GM12874 (cell line): Measurements from ENCODE around the gene CLEC17A.

Experiments
- TF ChIP-seq, protein P1 (sequence below): IDR thresholded peaks from 2 replicates; pipeline ENCODE4 v1.5.1; 2011; ENCODE audit warnings: low read depth, mild to moderate bottlenecking, control low read depth, low read length, moderate library complexity; ENCODE audit not compliant: insufficient read depth

CLEC17A gene, protein sequence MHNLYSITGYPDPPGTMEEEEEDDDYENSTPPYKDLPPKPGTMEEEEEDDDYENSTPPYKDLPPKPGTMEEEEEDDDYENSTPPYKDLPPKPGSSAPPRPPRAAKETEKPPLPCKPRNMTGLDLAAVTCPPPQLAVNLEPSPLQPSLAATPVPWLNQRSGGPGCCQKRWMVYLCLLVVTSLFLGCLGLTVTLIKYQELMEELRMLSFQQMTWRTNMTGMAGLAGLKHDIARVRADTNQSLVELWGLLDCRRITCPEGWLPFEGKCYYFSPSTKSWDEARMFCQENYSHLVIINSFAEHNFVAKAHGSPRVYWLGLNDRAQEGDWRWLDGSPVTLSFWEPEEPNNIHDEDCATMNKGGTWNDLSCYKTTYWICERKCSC

DNA sequence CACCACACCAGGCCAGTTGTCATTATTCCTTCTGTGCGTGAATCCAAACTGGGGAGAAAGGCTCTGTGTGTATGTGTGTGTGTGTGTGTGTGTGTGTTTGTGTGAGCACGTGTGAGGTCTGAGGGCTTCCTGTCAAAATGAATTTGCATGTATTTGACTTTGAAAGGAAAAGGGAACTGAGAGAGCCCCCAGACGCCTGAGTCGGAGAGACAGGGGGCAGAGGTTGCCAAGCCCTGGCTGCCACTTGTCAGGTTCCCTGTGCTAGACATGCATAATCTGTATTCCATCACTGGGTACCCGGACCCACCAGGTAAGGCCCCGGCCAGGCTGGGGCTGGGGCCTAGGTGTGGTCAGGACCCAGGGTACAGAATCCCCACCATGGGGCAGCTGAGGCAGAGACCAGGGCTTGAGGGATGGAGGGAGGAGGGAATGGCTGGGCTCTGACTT is at the start of gene CLEC17A:
Gene CLEC17A (plus strand): TSS at position 191 of the 447 bp plus-strand sequence. CDS start 77 bp downstream, at position 268.
- TF ChIP-seq, protein P1, sequence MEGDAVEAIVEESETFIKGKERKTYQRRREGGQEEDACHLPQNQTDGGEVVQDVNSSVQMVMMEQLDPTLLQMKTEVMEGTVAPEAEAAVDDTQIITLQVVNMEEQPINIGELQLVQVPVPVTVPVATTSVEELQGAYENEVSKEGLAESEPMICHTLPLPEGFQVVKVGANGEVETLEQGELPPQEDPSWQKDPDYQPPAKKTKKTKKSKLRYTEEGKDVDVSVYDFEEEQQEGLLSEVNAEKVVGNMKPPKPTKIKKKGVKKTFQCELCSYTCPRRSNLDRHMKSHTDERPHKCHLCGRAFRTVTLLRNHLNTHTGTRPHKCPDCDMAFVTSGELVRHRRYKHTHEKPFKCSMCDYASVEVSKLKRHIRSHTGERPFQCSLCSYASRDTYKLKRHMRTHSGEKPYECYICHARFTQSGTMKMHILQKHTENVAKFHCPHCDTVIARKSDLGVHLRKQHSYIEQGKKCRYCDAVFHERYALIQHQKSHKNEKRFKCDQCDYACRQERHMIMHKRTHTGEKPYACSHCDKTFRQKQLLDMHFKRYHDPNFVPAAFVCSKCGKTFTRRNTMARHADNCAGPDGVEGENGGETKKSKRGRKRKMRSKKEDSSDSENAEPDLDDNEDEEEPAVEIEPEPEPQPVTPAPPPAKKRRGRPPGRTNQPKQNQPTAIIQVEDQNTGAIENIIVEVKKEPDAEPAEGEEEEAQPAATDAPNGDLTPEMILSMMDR = no peak

DNA sequence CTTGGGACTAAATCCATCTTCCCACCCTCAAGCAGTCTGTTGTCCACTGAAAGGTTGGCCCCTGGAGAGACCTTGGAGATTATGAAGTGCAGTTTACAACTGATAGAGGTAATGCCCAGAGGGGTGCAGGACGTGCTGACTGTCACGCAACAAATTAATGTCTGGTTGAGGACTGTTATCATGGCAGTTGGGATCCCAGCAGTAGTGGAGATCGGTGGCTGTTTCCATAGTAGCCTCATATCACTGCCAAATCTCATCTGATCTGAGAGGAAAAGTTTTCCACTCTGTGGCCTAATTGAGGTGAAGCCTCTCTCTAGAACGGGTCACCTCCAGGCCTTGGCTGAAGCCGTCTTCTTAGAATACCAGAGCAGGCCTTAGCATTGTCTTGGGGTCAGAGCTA is 49.4 kb upstream of the CLEC17A start:
- TF ChIP-seq, protein P1 = no peak

DNA sequence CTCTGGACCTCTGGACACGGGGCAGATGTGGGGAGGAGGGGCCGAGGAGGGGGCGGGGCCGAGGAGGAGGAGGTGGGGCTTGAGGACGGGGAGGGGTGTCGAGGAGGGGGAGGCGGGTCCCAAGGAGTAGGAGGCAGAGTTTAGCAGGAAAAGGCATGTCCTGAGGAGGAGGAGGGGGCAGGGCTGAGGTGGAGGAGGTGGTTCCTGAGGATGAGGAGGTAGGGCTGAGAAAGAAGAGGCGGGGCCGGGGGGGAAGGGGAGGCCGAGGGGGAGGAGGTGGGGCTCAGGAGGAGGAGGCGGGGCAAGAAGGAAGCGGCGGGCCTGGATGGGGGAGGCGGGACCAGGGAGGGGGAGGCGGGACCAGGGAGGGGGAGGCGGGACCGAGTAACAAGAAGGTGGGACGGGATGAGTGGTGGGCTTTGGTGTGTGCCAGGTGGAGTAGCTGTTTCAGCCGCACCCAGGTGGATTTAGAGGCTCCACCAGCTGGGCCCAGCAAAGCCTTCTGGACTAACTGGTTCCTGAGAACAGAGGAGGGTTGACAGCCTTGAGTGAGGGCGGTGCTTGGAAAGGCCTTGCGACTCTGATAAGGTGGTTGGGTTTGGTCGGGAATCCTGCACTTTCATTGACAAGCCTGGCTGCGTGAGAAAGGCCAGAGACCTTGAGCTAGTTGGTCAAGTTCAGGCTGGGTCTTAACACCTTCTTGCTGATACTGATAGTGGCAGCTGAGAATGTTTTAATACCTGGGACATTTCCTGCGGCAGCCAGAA is 45.8 kb upstream of the CLEC17A start:
- TF ChIP-seq, protein P1 = no peak

DNA sequence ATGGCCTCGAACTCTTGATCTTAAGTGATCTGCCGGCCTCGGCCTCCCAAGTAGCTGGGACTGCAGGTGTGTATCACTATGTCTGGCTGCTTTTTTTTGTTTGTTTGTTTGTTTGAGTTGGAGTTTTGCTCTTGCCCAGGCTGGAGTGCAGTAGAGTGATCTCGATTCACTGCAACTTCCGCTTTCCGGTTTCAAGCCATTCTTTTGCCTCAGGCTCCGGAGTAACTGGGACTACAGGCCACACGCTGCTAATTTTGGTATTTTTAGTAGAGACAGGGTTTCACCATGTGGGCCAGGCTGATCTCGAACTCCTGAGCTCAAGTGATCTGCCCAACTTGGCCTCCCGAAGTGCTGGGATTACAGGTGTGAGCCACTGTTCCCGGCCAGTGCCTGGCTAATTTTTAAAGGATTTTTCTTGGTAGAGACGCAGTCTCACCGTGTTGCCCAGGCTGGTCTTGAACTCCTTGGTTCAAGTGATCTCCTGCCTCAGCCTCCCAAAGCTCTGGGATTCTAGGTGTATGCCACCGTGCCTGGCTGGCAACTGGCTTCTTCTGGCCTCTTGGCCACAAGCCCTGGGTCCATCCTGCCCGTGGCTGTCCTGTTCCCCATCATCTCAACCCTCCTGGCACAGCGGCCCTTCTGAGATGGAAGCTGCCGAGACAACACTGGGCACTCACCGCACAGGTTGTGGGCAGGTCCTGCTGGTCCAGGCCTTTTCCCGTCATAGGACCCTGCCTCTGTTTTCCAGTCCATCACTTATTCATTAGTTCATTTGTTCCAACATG is 42.0 kb upstream of the CLEC17A start:
- TF ChIP-seq, protein P1 = no peak

DNA sequence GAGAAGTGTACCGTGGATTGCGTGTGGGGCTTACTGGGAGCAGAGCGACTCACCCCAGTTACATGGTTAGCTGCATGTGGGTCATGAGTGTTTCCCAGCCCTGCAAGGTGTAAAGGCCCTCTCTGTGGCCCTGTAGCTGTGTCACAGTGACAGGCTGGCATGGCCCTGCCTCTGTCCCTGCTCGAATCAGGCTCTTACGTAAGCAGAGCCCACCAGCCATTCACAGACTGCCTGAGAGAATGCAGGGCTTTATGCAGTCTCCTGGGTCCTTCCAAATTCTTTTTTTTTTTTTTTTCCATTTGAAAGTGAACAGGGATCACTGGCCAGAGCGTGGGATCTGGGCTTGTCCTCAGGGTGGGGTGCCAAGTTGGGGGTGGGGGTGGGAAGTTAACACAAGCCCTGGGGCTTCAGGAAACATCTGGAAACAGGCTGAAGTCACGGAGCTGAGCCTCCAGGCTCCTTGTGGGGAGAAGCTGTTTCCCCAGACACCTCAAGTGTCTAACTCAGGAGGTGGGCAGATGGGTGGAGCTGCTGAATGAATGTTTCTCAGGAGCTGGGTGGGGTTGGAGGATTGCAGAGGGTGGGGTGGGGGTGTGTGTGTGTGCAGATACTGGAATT is 40.1 kb upstream of the CLEC17A start:
- TF ChIP-seq, protein P1 = no peak

DNA sequence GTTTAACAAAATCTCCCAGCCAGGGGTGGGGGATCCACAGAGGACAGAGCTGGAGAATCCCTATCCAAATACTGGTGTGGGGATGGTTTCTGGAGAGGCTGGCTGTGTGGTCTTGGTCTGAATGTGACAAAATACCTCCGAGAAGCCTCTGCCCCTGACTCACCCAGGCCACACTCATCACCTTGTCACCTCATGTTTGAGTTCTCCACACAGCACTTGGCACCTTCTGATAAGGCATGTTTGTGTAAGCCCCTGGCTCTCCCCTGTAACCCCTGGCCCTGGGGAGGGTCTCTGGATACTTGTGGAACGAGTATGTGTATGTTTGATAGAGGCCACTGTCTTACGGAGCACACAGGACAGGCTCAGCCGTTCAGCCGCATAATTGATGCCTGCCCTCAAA is 38.8 kb upstream of the CLEC17A start:
- TF ChIP-seq, protein P1 = no peak
